HEK293 (cell line): ENCODE measurements around the gene PPFIA3.
"Not testable (repeated sequence)": the region's sequence is repeated elsewhere in the genome, so short reads cannot be mapped to it uniquely, and the experiment has no call there.

Experiments used
- CTCF ChIA-PET: fragments of 350-600 bp; formaldehyde crosslinking; extraction: SDS; loops from one replicate; lab custom pipeline; 2021; ENCODE audit warnings: antibody characterized with exemption; lab: Yijun Ruan, JAX
- POLR2A ChIA-PET: fragments of 300-600 bp; formaldehyde crosslinking; extraction: SDS; loops from one replicate; lab custom pipeline; 2020; ENCODE audit warnings: antibody characterized with exemption, inconsistent platforms; lab: Yijun Ruan, JAX
- H3K27ac ChIP-seq: fragments of 200-500 bp; sonication (Bioruptor generic); 2 replicates; pipeline ENCODE4 v1.5.1; 2014; ENCODE audit warnings: low read depth, low read length, control low read depth, inconsistent platforms; ENCODE audit errors: extremely low read depth
- H3K36me3 ChIP-seq, 2 experiments: fragments of 200-500 bp in 1 of 2; sonication (Bioruptor generic) in 1 of 2; 1 replicate in 1 of 2; 2 replicates in 1 of 2; pipeline ENCODE4 v1.5.1; 2014 to 2017; ENCODE audit warnings: inconsistent platforms in 2 of 2, low read length in 2 of 2; ENCODE audit not compliant: control insufficient read depth in 2 of 2, insufficient read depth in 1 of 2
- H3K4me1 ChIP-seq: fragments of 200-500 bp; sonication (Bioruptor generic); 2 replicates; pipeline ENCODE4 v1.5.1; 2014; ENCODE audit warnings: mild to moderate bottlenecking, low read length, inconsistent platforms; ENCODE audit not compliant: control insufficient read depth, insufficient read depth
- H3K4me3 ChIP-seq: 2 replicates; pipeline ENCODE4 v1.5.1; 2011; ENCODE audit warnings: low read depth, mild to moderate bottlenecking, control low read depth, low read length, moderate library complexity
- H3K9me3 ChIP-seq: fragments of 200-500 bp; sonication (Bioruptor generic); 2 replicates; pipeline ENCODE4 v1.5.1; 2014; ENCODE audit warnings: low read depth, low read length, inconsistent platforms; ENCODE audit not compliant: control insufficient read depth, insufficient read depth
- BCL11A ChIP-seq: fragments of 450-650 bp; formaldehyde crosslinking; IDR thresholded peaks from 2 replicates; pipeline ENCODE4 v1.5.1; 2016; ENCODE audit warnings: low read depth, missing biosample characterization, missing genetic modification characterization
- BCL11B ChIP-seq: fragments of 450-650 bp; formaldehyde crosslinking; IDR thresholded peaks from 2 replicates; pipeline ENCODE4 v1.5.1; 2016; ENCODE audit warnings: low read depth, missing biosample characterization, missing genetic modification characterization
- CTCF ChIP-seq: fragments of 450-650 bp; formaldehyde crosslinking; IDR thresholded peaks from 2 replicates; pipeline ENCODE4 v1.5.1; 2016; ENCODE audit warnings: missing biosample characterization, missing genetic modification characterization
- EGR2 ChIP-seq: fragments of 450-650 bp; formaldehyde crosslinking; IDR thresholded peaks from 2 replicates; pipeline ENCODE4 v1.5.1; 2016; ENCODE audit warnings: low read depth, missing biosample characterization, missing genetic modification characterization
- FEZF1 ChIP-seq: fragments of 450-650 bp; formaldehyde crosslinking; IDR thresholded peaks from 2 replicates; pipeline ENCODE4 v1.5.1; 2016; ENCODE audit warnings: missing biosample characterization, missing genetic modification characterization
- KLF17 ChIP-seq: fragments of 450-650 bp; formaldehyde crosslinking; IDR thresholded peaks from 2 replicates; pipeline ENCODE4 v1.5.1; 2016; ENCODE audit warnings: missing biosample characterization, missing genetic modification characterization
- KLF8 ChIP-seq: fragments of 450-650 bp; formaldehyde crosslinking; IDR thresholded peaks from 2 replicates; pipeline ENCODE4 v1.5.1; 2016; ENCODE audit warnings: missing biosample characterization, missing genetic modification characterization
- SETDB1 ChIP-seq: IDR thresholded peaks from one replicate; pipeline ENCODE4 v1.6.1; 2017; ENCODE audit warnings: mild to moderate bottlenecking, low read length, moderate library complexity, mixed read lengths; ENCODE audit not compliant: insufficient read length
- SP3 ChIP-seq: fragments of 450-650 bp; formaldehyde crosslinking; IDR thresholded peaks from 2 replicates; pipeline ENCODE4 v1.5.1; 2016; ENCODE audit warnings: missing biosample characterization, missing genetic modification characterization
- TSHZ1 ChIP-seq: fragments of 450-650 bp; formaldehyde crosslinking; IDR thresholded peaks from 2 replicates; pipeline ENCODE4 v1.5.1; 2016; ENCODE audit warnings: missing biosample characterization, missing genetic modification characterization, borderline replicate concordance
- ZBTB17 ChIP-seq: fragments of 450-650 bp; formaldehyde crosslinking; IDR thresholded peaks from 2 replicates; pipeline ENCODE4 v1.5.1; 2016; ENCODE audit warnings: missing biosample characterization, missing genetic modification characterization
- ZBTB7A ChIP-seq: fragments of 450-650 bp; formaldehyde crosslinking; IDR thresholded peaks from 2 replicates; pipeline ENCODE4 v1.5.1; 2016; ENCODE audit warnings: low read depth, missing biosample characterization, missing genetic modification characterization
- ZFP41 ChIP-seq: fragments of 450-650 bp; formaldehyde crosslinking; IDR thresholded peaks from 2 replicates; pipeline ENCODE4 v1.5.1; 2016; ENCODE audit warnings: missing biosample characterization, missing genetic modification characterization, borderline replicate concordance
- ZNF138 ChIP-seq: fragments of 450-650 bp; formaldehyde crosslinking; IDR thresholded peaks from 2 replicates; pipeline ENCODE4 v1.5.1; 2016; ENCODE audit warnings: missing biosample characterization, missing genetic modification characterization, borderline replicate concordance
- ZNF18 ChIP-seq: fragments of 450-650 bp; formaldehyde crosslinking; IDR thresholded peaks from 2 replicates; pipeline ENCODE4 v1.5.1; 2016; ENCODE audit warnings: missing biosample characterization, missing genetic modification characterization
- ZNF280D ChIP-seq: fragments of 450-650 bp; formaldehyde crosslinking; IDR thresholded peaks from 2 replicates; pipeline ENCODE4 v1.5.1; 2016; ENCODE audit warnings: missing biosample characterization, missing genetic modification characterization
- ZNF350 ChIP-seq: fragments of 450-650 bp; formaldehyde crosslinking; IDR thresholded peaks from 2 replicates; pipeline ENCODE4 v1.5.0; 2017; ENCODE audit warnings: missing biosample characterization, mild to moderate bottlenecking, missing genetic modification characterization
- ZNF37A ChIP-seq: fragments of 450-650 bp; IDR thresholded peaks from 2 replicates; pipeline ENCODE4 v1.5.1; 2018; ENCODE audit warnings: missing biosample characterization, missing genetic modification characterization
- ZNF561 ChIP-seq: fragments of 450-650 bp; IDR thresholded peaks from 2 replicates; pipeline ENCODE4 v1.5.1; 2018; ENCODE audit warnings: missing biosample characterization, missing genetic modification characterization, borderline replicate concordance
- ZNF654 ChIP-seq: fragments of 450-650 bp; formaldehyde crosslinking; IDR thresholded peaks from 2 replicates; pipeline ENCODE4 v1.5.1; 2016; ENCODE audit warnings: low read depth, missing biosample characterization, missing genetic modification characterization
- ZNF660 ChIP-seq: fragments of 450-650 bp; IDR thresholded peaks from 2 replicates; pipeline ENCODE4 v1.5.1; 2018; ENCODE audit warnings: missing biosample characterization, mild to moderate bottlenecking, missing genetic modification characterization
- ZNF843 ChIP-seq: fragments of 450-650 bp; formaldehyde crosslinking; IDR thresholded peaks from 2 replicates; pipeline ENCODE4 v1.5.1; 2016; ENCODE audit warnings: missing biosample characterization, missing genetic modification characterization

Gene PPFIA3

GRCh38 chr19:49074869-49075268, 44.5 kb upstream of the PPFIA3 start:
- H3K36me3 ChIP-seq, H3K27ac ChIP-seq, H3K9me3 ChIP-seq, H3K4me1 ChIP-seq, POLR2A ChIA-PET, H3K4me3 ChIP-seq: not testable (repeated sequence)
- peak; percentile 48; the same call in 1 of the 2 replicates for TF ChIP-seq CTCF (tag by site-specific recombination)
- TF ChIP-seq ZNF654 (tag by site-specific recombination) = peak; percentile 47
- TF ChIP-seq KLF8 = 0 out of 2 replicates have a peak, but pooled peaks have one; percentile 31
- TF ChIP-seq ZNF660 (tag by site-specific recombination) = 0 out of 2 replicates have a peak, but pooled peaks have one; percentile 47
- CTCF ChIA-PET = interaction anchor here (0.7 to 3.7 kb wide), 27 partner anchors 8 to 341 kb away, joined by 3 to 88 read pairs (median 8); partner anchors contain the start of genes CGB7, GYS1, LIN7B and RUVBL2

GRCh38 chr19:49080392-49080791, 39.0 kb upstream of the PPFIA3 start:
- ChIA-PET POLR2A (no interaction called here), CTCF (no interaction called here)
- no peak overlapping the region for H3K4me3 ChIP-seq
- H3K36me3 ChIP-seq = no peaks in the 10 kb centered on the region
- no peak overlapping the region for H3K27ac ChIP-seq
- H3K4me1 ChIP-seq = peaks cover 3% of the 10 kb centered on the region; the same call in 1 of the 2 replicates
- no peaks in the 10 kb centered on the region for H3K9me3 ChIP-seq
- TF ChIP-seq ZNF280D (tag by site-specific recombination) (no peak), ZNF350 (tag by site-specific recombination) (no peak), CTCF (tag by site-specific recombination) (no peak), ZBTB17 (tag by site-specific recombination) (no peak), ZNF37A (tag by site-specific recombination) (no peak), BCL11B (tag by site-specific recombination) (no peak), ZNF561 (tag by site-specific recombination) (no peak), KLF17 (tag by site-specific recombination) (no peak), ZBTB7A (tag by site-specific recombination) (no peak), EGR2 (tag by site-specific recombination) (no peak), ZNF843 (tag by site-specific recombination) (no peak), SP3 (tag by site-specific recombination) (no peak), BCL11A (tag by site-specific recombination) (no peak), TSHZ1 (tag by site-specific recombination) (no peak), FEZF1 (tag by site-specific recombination) (no peak), ZFP41 (no peak), ZNF18 (no peak), SETDB1 (no peak), ZNF138 (tag by site-specific recombination) (no peak)
